HCT116 (cell line): ENCODE measurements around the gene MRPS23.

Source experiments
- CEBPB ChIP-seq: IDR thresholded peaks from 2 replicates; pipeline ENCODE4 v1.6.1; 2012; ENCODE audit warnings: low read depth
- CTCF ChIP-seq, 3 experiments: fragments of 200-600 bp in 1 of 3; sonication (generic) in 1 of 3; IDR thresholded peaks in 2 of 3; conservative IDR thresholded peaks in 1 of 3; 2 replicates each; pipeline ENCODE4 v1.5.1; 2012 to 2017; ENCODE audit warnings: low read depth in 2 of 3, low read length in 2 of 3, antibody characterized with exemption in 1 of 3, borderline replicate concordance in 1 of 3, control low read depth in 1 of 3, mild to moderate bottlenecking in 1 of 3, mixed read lengths in 1 of 3, mixed run types in 1 of 3, moderate library complexity in 1 of 3; ENCODE audit not compliant: insufficient read depth in 1 of 3
- EGR1 ChIP-seq: IDR thresholded peaks from 2 replicates; pipeline ENCODE4 v1.6.1; 2012; ENCODE audit warnings: low read depth
- POLR2A ChIP-seq: IDR thresholded peaks from 2 replicates; pipeline ENCODE4 v1.7.0; 2011; ENCODE audit warnings: borderline replicate concordance; ENCODE audit not compliant: insufficient read depth, insufficient read length; ENCODE audit errors: extremely low read depth
- POLR2AphosphoS5 ChIP-seq: IDR thresholded peaks from 2 replicates; pipeline ENCODE4 v1.6.1; 2011; ENCODE audit warnings: mild to moderate bottlenecking, low read depth, low read length, moderate library complexity
- SRF ChIP-seq: IDR thresholded peaks from 2 replicates; pipeline ENCODE4 v1.6.1; 2012; ENCODE audit warnings: low read depth
- ZBTB33 ChIP-seq: IDR thresholded peaks from 2 replicates; pipeline ENCODE4 v1.6.1; 2011; ENCODE audit warnings: mild to moderate bottlenecking, low read length, moderate library complexity; ENCODE audit not compliant: insufficient replicate concordance; ENCODE audit errors: extremely low read depth

- TF ChIP-seq POLR2A (no peak), POLR2AphosphoS5 (no peak), EGR1 (no peak), CTCF (IDR thresholded peaks at IDR 0.05 in 2 of 3, conservative IDR thresholded peaks at IDR 0.05 in 1 of 3; ENCODE audit: borderline replicate concordance in 1 of 3, insufficient read depth in 1 of 3, low read depth in 2 of 3, low read length in 2 of 3) (no peak), ZBTB33 (no peak), SRF (no peak), CEBPB (no peak)
Observed at GRCh38 chr17:57872536-57872935, 22.7 kb upstream of the MRPS23 start.
